Endothelial cell of umbilical vein (primary cell): ENCODE measurements around the gene TAS1R2. TPM values are rescaled to one million over a fixed set of nuclear protein-coding genes. Genes with fewer than 3 reads are reported as not detected.

ENCODE experiments used
- BruUV-seq: library from RNA; stranded (reverse); fragments of 400-500 nt; replicated peaks from 2 replicates; lab custom pipeline; 2021; lab: Mats Ljungman, UMichigan
- CTCF ChIA-PET: fragments of 300-600, 350-600 bp; sonication (Branson Sonifier 250); formaldehyde crosslinking; loops from one replicate; lab custom pipeline; 2021; ENCODE audit warnings: antibody characterized with exemption, inconsistent platforms; lab: Charles Lee
- POLR2A ChIA-PET: fragments of 300-600, 350-600 bp; sonication (Branson Sonifier 250); formaldehyde crosslinking; loops from one replicate; lab custom pipeline; 2021; ENCODE audit warnings: antibody characterized with exemption, inconsistent platforms; lab: Charles Lee
- DNase-seq: peaks from one replicate; pipeline ENCODE4 v3.0.0-alpha.2; 2011; ENCODE audit warnings: low read depth, low spot score
- FAIRE-seq: peaks from 2 replicates; lab custom pipeline; 2011; peaks lifted over from hg19 to GRCh38; lab: Jason Lieb, UNC
- H2AFZ ChIP-seq: 2 replicates; pipeline ENCODE4 v1.6.0; 2012; ENCODE audit warnings: low read depth, low read length, control low read depth, inconsistent platforms
- H3K27ac ChIP-seq: 2 replicates; pipeline ENCODE4 v1.5.1; 2011; ENCODE audit warnings: low read depth, mild to moderate bottlenecking, control low read depth, low read length, moderate library complexity; ENCODE audit not compliant: insufficient read depth
- H3K27me3 ChIP-seq, 2 experiments: 2 replicates each; pipeline versions ENCODE4 v1.6.0 to v1.6.1; 2011; ENCODE audit warnings: low read length in 2 of 2, mixed read lengths in 1 of 2; ENCODE audit not compliant: control insufficient read depth in 2 of 2, insufficient read depth in 2 of 2
- H3K36me3 ChIP-seq, 2 experiments: 2 replicates in 1 of 2; 3 replicates in 1 of 2; pipeline ENCODE4 v1.5.1; 2011; ENCODE audit warnings: low read length in 2 of 2, mild to moderate bottlenecking in 1 of 2, moderate library complexity in 1 of 2; ENCODE audit not compliant: control insufficient read depth in 2 of 2, insufficient read depth in 2 of 2; ENCODE audit errors: extremely low read depth in 1 of 2
- H3K4me1 ChIP-seq: 3 replicates; pipeline ENCODE4 v1.5.1; 2011; ENCODE audit warnings: mild to moderate bottlenecking, low read length; ENCODE audit not compliant: control insufficient read depth, insufficient read depth; ENCODE audit errors: extremely low read depth
- H3K4me2 ChIP-seq: 2 replicates; pipeline ENCODE4 v1.6.1; 2011; ENCODE audit warnings: low read length, control low read depth, mixed read lengths; ENCODE audit not compliant: insufficient read depth
- H3K4me3 ChIP-seq, 3 experiments: fragments of 200-600 bp in 1 of 3; sonication (generic), shearing (Covaris generic) in 1 of 3; replicated peaks in 1 of 3; 2 replicates each; pipeline ENCODE4 v1.5.1; 2011 to 2016; ENCODE audit warnings: control low read depth in 3 of 3, low read length in 3 of 3, mild to moderate bottlenecking in 2 of 3, inconsistent platforms in 1 of 3, low read depth in 1 of 3, moderate library complexity in 1 of 3; ENCODE audit not compliant: insufficient read depth in 1 of 3
- H3K79me2 ChIP-seq: 2 replicates; pipeline ENCODE4 v1.6.0; 2012; ENCODE audit warnings: low read length, inconsistent platforms; ENCODE audit not compliant: control insufficient read depth, insufficient read depth
- H3K9ac ChIP-seq: replicated peaks from 2 replicates; pipeline ENCODE3; 2011; ENCODE audit warnings: low read length, control low read depth; ENCODE audit not compliant: insufficient read depth; ENCODE audit errors: extremely low read depth
- H3K9me1 ChIP-seq: replicated peaks from 3 replicates; pipeline ENCODE4 v1.6.0; 2011; ENCODE audit warnings: mild to moderate bottlenecking, low read length; ENCODE audit not compliant: control insufficient read depth, insufficient read depth; ENCODE audit errors: extremely low read depth
- H3K9me3 ChIP-seq: replicated peaks from 2 replicates; pipeline ENCODE4 v1.5.1; 2012; ENCODE audit warnings: low read length, inconsistent platforms; ENCODE audit not compliant: control insufficient read depth, insufficient read depth
- H4K20me1 ChIP-seq: replicated peaks from 2 replicates; pipeline ENCODE3; 2011; ENCODE audit warnings: mild to moderate bottlenecking, low read length; ENCODE audit not compliant: control insufficient read depth, insufficient read depth; ENCODE audit errors: extremely low read depth
- CTCF ChIP-seq, 2 donors: IDR thresholded peaks; 1 replicate in 1 of 2; 2 replicates in 1 of 2; pipeline ENCODE4 v1.5.1; 2011; ENCODE audit warnings: low read length in 2 of 2, mild to moderate bottlenecking in 2 of 2, moderate library complexity in 2 of 2, control low read depth in 1 of 2, inconsistent platforms in 1 of 2, low read depth in 1 of 2; ENCODE audit not compliant: insufficient read depth in 1 of 2; ENCODE audit errors: extremely low read depth in 1 of 2
- EZH2 ChIP-seq: IDR thresholded peaks from 2 replicates; pipeline ENCODE4 v1.6.1; 2012; ENCODE audit warnings: borderline replicate concordance, low read depth, mild to moderate bottlenecking, moderate library complexity, low read length, inconsistent platforms; ENCODE audit not compliant: severe bottlenecking
- FOS ChIP-seq: IDR thresholded peaks from 2 replicates; pipeline ENCODE4 v1.6.1; 2011; ENCODE audit warnings: mild to moderate bottlenecking, low read length, moderate library complexity, borderline replicate concordance; ENCODE audit not compliant: insufficient read depth
- GATA2 ChIP-seq: IDR thresholded peaks from 2 replicates; pipeline ENCODE4 v1.7.0; 2011; ENCODE audit warnings: low read depth, mild to moderate bottlenecking, moderate library complexity, mixed read lengths, low read length; ENCODE audit not compliant: insufficient read length, insufficient read depth
- JUN ChIP-seq: IDR thresholded peaks from 2 replicates; pipeline ENCODE4 v1.6.1; 2011; ENCODE audit warnings: borderline replicate concordance, low read depth; ENCODE audit not compliant: insufficient read length, insufficient read depth
- MAX ChIP-seq: IDR thresholded peaks from 2 replicates; pipeline ENCODE4 v1.6.1; 2011; ENCODE audit not compliant: insufficient read depth, insufficient read length
- MYC ChIP-seq: IDR thresholded peaks from one replicate; pipeline ENCODE4 v1.6.1; 2011; ENCODE audit warnings: mild to moderate bottlenecking, low read depth, low read length
- POLR2A ChIP-seq: IDR thresholded peaks from 2 replicates; pipeline ENCODE4 v1.6.1; 2012; ENCODE audit warnings: low read depth, mild to moderate bottlenecking, control low read depth, low read length
- POLR2AphosphoS5 ChIP-seq: IDR thresholded peaks from 2 replicates; pipeline ENCODE4 v1.6.1; 2012; ENCODE audit warnings: low read depth, mild to moderate bottlenecking, control low read depth, low read length, moderate library complexity; ENCODE audit not compliant: insufficient read depth
- dilution Hi-C: fragments of 300-500 bp; cut with MboI; formaldehyde crosslinking; loops from one replicate; pipeline ENCODE4 v1.15.0; 2019; ENCODE audit warnings: low sequenced_read_pairs; ENCODE audit not compliant: extremely low pct_ligation_motif_present
- intact Hi-C: fragments of 100-400 bp; cut with micrococcal nuclease; formaldehyde crosslinking; loops from one replicate; pipeline ENCODE4 v1.10.0; 2022
- polyA plus RNA-seq, 4 experiments: library from polyadenylated mRNA; depleted of rRNA in 3 of 4; stranded (reverse) in 3 of 4; unstranded in 1 of 4; fragments of >200 nt; gene quantifications; 2 replicates each; pipeline versions ENCODE4 v1.2.1 to v1.2.3, GENCODE V29; 2011 to 2012; ENCODE audit warnings: missing spikeins in 1 of 4
- total RNA-seq: library from RNA; stranded (reverse); gene quantifications from 2 replicates; pipeline ENCODE4 v1.2.3, GENCODE V29; 2021

The TAS1R2 gene
- total and polyA plus RNA-seq, 2 donors (not counting 3 experiments of a cell fraction or from before 2014, with no cell fraction given): not detected

GRCh38 chr1:18840145-18840544, 19.3 kb downstream of the TAS1R2 start:
- no peaks in the 10 kb centered on the region for H3K4me1 ChIP-seq
- POLR2A ChIA-PET: no interaction called here
- BruUV-seq: no TSS peak

More at GRCh38 chr1:18840145-18840544, 19.3 kb downstream of the TAS1R2 start:
- H3K27ac ChIP-seq: no peak overlapping the region
- CTCF ChIA-PET: no interaction called here
- FAIRE-seq: no peak
- no peak for TF ChIP-seq GATA2
- no peak for TF ChIP-seq POLR2A
- TF ChIP-seq MYC: no peak
- no peak for TF ChIP-seq FOS
- TF ChIP-seq CTCF (IDR thresholded peaks at IDR 0.05; ENCODE audit: extremely low read depth in 1 of 2, insufficient read depth in 1 of 2, low read depth in 1 of 2, low read length in 2 of 2): no peak
- TF ChIP-seq EZH2: no peak
- no peak for TF ChIP-seq JUN
- TF ChIP-seq MAX: no peak
- no peak for TF ChIP-seq POLR2AphosphoS5
- no peak overlapping the region for H2AFZ ChIP-seq
- H3K9me1 ChIP-seq: no peaks in the 10 kb centered on the region
- no peak for DNase-seq
- H3K27me3 ChIP-seq: no peaks in the 10 kb centered on the region
- H3K36me3 ChIP-seq: no peaks in the 10 kb centered on the region
- no peaks in the 10 kb centered on the region for H4K20me1 ChIP-seq
- no peaks in the 10 kb centered on the region for H3K9me3 ChIP-seq
- intact Hi-C loops (no loop called here), dilution Hi-C loops (no loop called here)
- H3K9ac ChIP-seq: no peak overlapping the region
- no peaks in the 10 kb centered on the region for H3K79me2 ChIP-seq
- H3K4me3 ChIP-seq: no peak overlapping the region
- no peak overlapping the region for H3K4me2 ChIP-seq
